HL-60 (cell line): ENCODE data around the gene TARS2.
A peak's percentile ranks its signal among the peaks of the same experiment; 100 is the strongest.

Experiments used
- DNase-seq, 2 experiments: peaks; one replicate each; pipeline ENCODE4 v3.0.0-alpha.2; 2010 to 2020; ENCODE audit warnings: low read depth in 1 of 2, low spot score in 1 of 2
- H3K27ac ChIP-seq: fragments of 250-450 bp; sonication (Bioruptor Pico); replicated peaks from 2 replicates; pipeline ENCODE4 v1.5.1; 2020; ENCODE audit warnings: mild to moderate bottlenecking, moderate library complexity
- H3K27me3 ChIP-seq: fragments of 250-450 bp; sonication (Bioruptor Pico); 2 replicates; pipeline ENCODE4 v1.5.1; 2021; ENCODE audit warnings: mild to moderate bottlenecking, moderate library complexity; ENCODE audit not compliant: insufficient read depth, poor library complexity, severe bottlenecking
- H3K4me3 ChIP-seq: replicated peaks from 2 replicates; pipeline ENCODE4 v1.5.1; 2011; ENCODE audit warnings: mild to moderate bottlenecking, control low read depth, low read length; ENCODE audit not compliant: insufficient read depth
- GABPA ChIP-seq: IDR thresholded peaks from 2 replicates; pipeline ENCODE4 v1.6.1; 2012; ENCODE audit warnings: low read depth
- POLR2AphosphoS5 ChIP-seq: IDR thresholded peaks from 2 replicates; pipeline ENCODE4 v1.6.1; 2012; ENCODE audit warnings: low read depth
- SPI1 ChIP-seq: IDR thresholded peaks from 2 replicates; pipeline ENCODE4 v1.6.1; 2012; ENCODE audit warnings: low read depth, mild to moderate bottlenecking, borderline replicate concordance
- TF ChIP-seq, protein P1 (sequence below): IDR thresholded peaks from 2 replicates; pipeline ENCODE4 v1.6.1; 2012; ENCODE audit warnings: low read depth; ENCODE audit not compliant: insufficient replicate concordance
- TF ChIP-seq, protein P2 (sequence below): IDR thresholded peaks from one replicate; pipeline ENCODE4 v1.5.1; 2011; ENCODE audit warnings: low read length, control low read depth, inconsistent platforms; ENCODE audit not compliant: insufficient read depth

TARS2 gene

GRCh38 chr1:150479927-150480352 lies 7.3 kb upstream of the TARS2 start:
- H3K27me3 ChIP-seq = no peaks in the 10 kb centered on the region
- no peak for TF ChIP-seq SPI1
- no peak for DNase-seq
- no peak overlapping the region for H3K27ac ChIP-seq
- no peak overlapping the region for H3K4me3 ChIP-seq

GRCh38 chr1:150484431-150484830 lies 2.8 kb upstream of the TARS2 start:
- no peak for DNase-seq
- Histone ChIP-seq H3K4me3 (no peak overlapping the region), H3K27me3 (no peaks in the 10 kb centered on the region), H3K27ac (no peak overlapping the region)
- TF ChIP-seq, protein P1, sequence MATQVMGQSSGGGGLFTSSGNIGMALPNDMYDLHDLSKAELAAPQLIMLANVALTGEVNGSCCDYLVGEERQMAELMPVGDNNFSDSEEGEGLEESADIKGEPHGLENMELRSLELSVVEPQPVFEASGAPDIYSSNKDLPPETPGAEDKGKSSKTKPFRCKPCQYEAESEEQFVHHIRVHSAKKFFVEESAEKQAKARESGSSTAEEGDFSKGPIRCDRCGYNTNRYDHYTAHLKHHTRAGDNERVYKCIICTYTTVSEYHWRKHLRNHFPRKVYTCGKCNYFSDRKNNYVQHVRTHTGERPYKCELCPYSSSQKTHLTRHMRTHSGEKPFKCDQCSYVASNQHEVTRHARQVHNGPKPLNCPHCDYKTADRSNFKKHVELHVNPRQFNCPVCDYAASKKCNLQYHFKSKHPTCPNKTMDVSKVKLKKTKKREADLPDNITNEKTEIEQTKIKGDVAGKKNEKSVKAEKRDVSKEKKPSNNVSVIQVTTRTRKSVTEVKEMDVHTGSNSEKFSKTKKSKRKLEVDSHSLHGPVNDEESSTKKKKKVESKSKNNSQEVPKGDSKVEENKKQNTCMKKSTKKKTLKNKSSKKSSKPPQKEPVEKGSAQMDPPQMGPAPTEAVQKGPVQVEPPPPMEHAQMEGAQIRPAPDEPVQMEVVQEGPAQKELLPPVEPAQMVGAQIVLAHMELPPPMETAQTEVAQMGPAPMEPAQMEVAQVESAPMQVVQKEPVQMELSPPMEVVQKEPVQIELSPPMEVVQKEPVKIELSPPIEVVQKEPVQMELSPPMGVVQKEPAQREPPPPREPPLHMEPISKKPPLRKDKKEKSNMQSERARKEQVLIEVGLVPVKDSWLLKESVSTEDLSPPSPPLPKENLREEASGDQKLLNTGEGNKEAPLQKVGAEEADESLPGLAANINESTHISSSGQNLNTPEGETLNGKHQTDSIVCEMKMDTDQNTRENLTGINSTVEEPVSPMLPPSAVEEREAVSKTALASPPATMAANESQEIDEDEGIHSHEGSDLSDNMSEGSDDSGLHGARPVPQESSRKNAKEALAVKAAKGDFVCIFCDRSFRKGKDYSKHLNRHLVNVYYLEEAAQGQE = no peak
- TF ChIP-seq POLR2AphosphoS5 = no peak
- no peak for TF ChIP-seq GABPA
- TF ChIP-seq SPI1 = no peak
- TF ChIP-seq, protein P2, sequence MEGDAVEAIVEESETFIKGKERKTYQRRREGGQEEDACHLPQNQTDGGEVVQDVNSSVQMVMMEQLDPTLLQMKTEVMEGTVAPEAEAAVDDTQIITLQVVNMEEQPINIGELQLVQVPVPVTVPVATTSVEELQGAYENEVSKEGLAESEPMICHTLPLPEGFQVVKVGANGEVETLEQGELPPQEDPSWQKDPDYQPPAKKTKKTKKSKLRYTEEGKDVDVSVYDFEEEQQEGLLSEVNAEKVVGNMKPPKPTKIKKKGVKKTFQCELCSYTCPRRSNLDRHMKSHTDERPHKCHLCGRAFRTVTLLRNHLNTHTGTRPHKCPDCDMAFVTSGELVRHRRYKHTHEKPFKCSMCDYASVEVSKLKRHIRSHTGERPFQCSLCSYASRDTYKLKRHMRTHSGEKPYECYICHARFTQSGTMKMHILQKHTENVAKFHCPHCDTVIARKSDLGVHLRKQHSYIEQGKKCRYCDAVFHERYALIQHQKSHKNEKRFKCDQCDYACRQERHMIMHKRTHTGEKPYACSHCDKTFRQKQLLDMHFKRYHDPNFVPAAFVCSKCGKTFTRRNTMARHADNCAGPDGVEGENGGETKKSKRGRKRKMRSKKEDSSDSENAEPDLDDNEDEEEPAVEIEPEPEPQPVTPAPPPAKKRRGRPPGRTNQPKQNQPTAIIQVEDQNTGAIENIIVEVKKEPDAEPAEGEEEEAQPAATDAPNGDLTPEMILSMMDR = no peak

DNA sequence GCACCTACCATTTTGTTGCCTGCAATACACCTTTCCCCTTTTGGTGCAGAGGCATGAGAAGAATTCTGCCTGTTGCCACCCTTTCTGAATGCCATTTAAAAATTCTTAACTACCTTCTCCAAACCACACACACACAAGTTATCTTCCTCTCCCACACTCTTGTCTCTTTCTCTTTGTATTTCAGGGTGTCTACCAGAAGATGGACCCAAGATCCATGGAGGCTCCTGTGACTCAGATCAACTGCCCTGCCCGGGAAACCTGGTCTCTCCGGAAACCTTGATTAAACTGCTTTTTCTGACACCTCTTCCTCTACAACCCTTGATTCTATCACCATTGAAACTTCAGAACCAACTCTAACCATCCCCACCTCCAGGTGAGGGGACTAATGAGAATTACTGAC lies 2.4 kb upstream of the TARS2 start:
- no peak overlapping the region for H3K4me3 ChIP-seq
- no peak overlapping the region for H3K27ac ChIP-seq
- TF ChIP-seq POLR2AphosphoS5 = no peak
- TF ChIP-seq, protein P2 = peak; percentile 2
- no peaks in the 10 kb centered on the region for H3K27me3 ChIP-seq
- DNase-seq = peak in 1 of 2 experiments; percentile 25

DNA sequence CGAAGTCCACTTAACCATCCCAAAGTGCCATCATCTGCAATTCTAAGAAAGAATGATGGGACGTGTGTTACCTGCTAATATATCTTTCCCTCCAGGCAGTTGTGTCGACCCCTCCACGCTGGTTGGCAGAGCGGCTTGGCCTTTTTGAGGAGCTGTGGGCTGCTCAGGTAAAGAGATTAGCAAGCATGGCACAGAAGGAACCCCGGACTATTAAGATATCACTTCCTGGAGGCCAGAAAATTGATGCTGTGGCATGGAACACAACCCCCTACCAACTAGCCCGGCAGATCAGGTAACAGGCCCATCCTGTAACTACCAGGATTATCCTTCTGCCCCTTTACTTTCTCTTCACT lies 520 bp downstream of the TARS2 start:
- peak overlapping the region; percentile 72 for H3K27ac ChIP-seq
- TF ChIP-seq, protein P1 = no peak
- TF ChIP-seq, protein P2 = no peak
- no peak for TF ChIP-seq POLR2AphosphoS5
- no peak for TF ChIP-seq SPI1
- DNase-seq = peak in 1 of 2 experiments; percentile 22
- H3K27me3 ChIP-seq = no peaks in the 10 kb centered on the region
- H3K4me3 ChIP-seq = peak overlapping the region; percentile 85
